ENCODE results near the gene OSBPL9.
"Not testable (repeated sequence)": the region's sequence is repeated elsewhere in the genome, so short reads cannot be mapped to it uniquely, and the experiment has no call there.

OSBPL9 gene

GRCh38 chr1:51607681-51608095, 9.2 kb upstream of the OSBPL9 start:
- DNase-seq: no peak

- not testable (repeated sequence) for DNase-seq
These were observed 6.8 kb upstream of the OSBPL9 start for GRCh38 chr1:51610104-51610503.

- DNase-seq: no peak
These were observed 6.3 kb upstream of the OSBPL9 start for GRCh38 chr1:51610637-51611036.

DNA sequence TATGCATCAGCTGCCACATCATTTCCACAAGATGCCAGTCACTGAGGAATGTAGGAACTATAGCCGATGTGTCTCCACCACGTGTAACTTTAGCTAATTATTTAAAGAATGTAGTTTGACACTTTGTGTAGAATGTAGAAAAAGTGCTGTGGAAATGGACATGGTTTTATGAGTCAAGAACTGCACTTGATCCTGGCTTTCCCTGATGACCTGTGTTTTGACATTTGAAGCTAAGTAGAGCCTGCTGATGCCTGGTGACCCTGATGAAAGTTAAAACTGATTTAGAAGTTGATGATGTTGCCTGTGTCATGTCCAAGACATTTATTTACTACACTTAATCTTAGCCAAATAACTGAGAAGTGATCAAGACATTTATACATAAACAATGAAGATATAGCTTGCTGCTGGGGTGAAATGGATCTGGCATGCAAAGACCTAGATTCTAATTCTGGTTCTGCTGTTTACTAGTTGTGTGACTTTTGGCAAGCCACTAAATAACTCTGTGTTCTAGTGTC, 4.4 kb upstream of the OSBPL9 start:
- DNase-seq: no peak

DNA sequence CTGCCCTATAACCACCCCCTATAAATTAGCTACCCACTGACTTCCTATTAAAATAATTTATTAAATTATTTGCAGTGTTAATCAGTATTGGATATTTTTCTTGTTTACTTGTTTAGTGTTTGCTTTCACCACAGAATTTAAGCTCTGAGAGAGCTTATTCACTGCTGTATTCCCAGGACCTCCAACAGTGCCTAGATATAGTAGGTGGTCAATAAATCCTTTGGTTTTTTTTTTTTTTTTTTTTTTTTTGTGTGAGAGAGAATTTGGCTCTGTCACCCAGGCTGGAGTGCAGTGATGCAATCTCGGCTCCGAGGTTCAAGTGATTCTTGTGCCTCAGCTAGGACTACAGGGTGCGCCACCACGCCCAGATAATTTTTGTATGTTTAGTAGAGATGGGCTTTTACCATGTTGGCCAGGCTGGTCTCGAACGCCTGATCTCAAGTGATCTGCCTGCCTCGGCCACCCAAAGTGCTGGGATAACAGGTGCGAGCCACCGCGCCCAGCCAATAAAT, 1.1 kb upstream of the OSBPL9 start:
- no peak for DNase-seq

- DNase-seq: no peak
These were observed 402 bp upstream of the OSBPL9 start for GRCh38 chr1:51616490-51616889.

GRCh38 chr1:51618715-51619114, 1.8 kb downstream of the OSBPL9 start:
- DNase-seq: no peak

GRCh38 chr1:51620470-51620869, 3.6 kb downstream of the OSBPL9 start:
- no peak for DNase-seq

- DNase-seq: no peak
These were observed 4.3 kb downstream of the OSBPL9 start for GRCh38 chr1:51621161-51621560.

GRCh38 chr1:51621841-51622454, 5.1 kb downstream of the OSBPL9 start:
- no peak for DNase-seq

GRCh38 chr1:51622455-51622913, 5.6 kb downstream of the OSBPL9 start:
- no peak for DNase-seq

DNA sequence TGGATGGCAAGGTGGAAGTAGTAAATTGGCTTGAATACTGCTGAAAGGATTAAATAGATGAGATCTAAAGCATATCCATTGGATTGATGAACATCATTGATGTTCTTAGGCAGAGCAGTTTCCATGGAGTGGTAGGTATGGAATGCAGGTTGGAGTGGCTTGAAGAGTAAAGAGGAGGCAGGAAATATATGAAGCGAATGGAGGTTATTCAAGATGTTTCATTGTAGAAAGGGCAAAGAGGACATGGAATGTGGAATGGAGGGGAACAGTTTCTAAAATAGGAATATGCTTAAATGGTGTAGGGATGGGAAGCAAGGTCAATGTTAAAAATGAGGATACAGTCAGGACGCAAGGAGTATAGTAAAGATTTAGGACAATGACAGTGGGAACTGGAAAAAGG, 6.1 kb downstream of the OSBPL9 start:
- DNase-seq: no peak

DNA sequence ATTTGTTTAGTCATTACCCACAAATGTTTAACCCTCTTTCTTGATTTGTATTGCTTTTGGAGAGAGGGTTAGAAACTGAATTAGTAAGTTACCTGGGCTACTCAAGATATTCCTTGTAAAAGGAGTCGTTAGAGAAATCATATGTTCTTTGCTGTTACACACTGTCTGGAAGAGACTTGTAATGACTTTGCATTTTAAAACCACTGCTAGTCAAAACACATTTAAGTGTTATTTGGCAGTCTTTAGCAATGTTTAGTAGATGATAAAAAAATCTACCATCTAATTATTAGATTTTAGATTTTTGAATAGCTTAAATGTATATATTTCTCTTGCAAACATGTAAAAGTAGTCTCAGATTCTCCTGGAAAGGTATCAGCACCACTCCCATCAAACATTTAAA, 6.6 kb downstream of the OSBPL9 start:
- DNase-seq: no peak

DNA sequence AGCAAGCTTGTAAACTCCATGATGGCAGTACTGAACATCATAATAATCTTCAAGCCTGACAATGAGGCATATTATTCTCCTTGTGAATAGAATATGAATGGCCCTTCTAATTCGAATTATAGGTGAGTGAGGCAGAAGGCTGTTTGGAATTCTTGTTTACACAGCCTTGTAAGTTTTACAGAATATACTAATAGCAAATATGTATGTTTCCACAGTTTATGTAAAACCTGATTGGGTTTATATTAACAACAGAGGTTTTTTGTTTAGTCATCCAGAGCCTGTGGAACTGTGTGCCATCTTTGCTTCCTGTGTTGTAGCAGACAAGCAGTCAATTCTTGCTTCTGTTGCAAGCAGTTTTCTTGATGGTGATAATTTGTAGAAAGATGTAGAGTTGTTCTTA, 8.0 kb downstream of the OSBPL9 start:
- DNase-seq: no peak

DNA sequence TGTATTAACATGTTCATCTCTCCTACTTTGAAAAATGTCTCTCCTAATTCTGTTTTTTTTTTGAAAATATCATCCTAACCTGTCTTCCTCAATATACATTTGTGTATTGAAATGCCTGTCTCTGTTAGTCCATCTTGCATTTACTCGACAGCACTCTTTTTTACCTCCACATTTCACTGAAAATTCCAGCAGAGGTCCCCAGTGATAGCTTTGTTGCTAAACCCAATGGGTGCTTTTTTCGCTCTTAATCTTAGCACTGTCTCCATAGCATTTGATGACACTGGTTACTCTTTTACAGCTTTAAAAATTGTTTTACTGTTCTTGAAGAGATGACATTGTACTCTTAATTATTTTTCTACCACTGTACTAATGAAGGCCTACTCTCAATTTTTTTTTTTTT, 10.8 kb downstream of the OSBPL9 start:
- DNase-seq: no peak

- DNase-seq: no peak
These were observed 12.1 kb downstream of the OSBPL9 start for GRCh38 chr1:51628715-51629590.

GRCh38 chr1:51629918-51630317, 13.0 kb downstream of the OSBPL9 start:
- DNase-seq: no peak

GRCh38 chr1:51630393-51630792, 13.5 kb downstream of the OSBPL9 start:
- DNase-seq: no peak

DNA sequence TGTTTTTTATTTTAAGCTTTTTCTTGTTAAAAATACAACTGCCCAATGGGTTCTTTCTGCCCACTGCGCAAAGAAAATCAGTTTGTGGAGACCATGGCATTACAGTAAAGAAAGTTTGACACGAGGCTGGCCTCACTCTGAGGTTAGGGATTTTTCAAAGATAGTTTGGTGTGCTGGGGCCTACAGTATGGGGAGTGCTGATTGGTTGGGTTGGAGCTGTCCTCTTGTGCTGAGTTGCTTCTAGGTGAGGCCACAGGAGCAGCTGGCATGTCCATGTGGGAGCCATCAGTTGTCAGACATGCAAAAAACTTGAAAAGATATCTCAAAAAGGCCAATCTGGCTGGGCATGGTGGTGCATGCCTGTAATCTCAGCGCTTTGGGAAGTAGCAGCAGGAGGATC, 14.0 kb downstream of the OSBPL9 start:
- DNase-seq: no peak

GRCh38 chr1:51631747-51632146, 14.9 kb downstream of the OSBPL9 start:
- no peak for DNase-seq

- DNase-seq: no peak
These were observed 17.7 kb downstream of the OSBPL9 start for GRCh38 chr1:51634618-51635017.

DNA sequence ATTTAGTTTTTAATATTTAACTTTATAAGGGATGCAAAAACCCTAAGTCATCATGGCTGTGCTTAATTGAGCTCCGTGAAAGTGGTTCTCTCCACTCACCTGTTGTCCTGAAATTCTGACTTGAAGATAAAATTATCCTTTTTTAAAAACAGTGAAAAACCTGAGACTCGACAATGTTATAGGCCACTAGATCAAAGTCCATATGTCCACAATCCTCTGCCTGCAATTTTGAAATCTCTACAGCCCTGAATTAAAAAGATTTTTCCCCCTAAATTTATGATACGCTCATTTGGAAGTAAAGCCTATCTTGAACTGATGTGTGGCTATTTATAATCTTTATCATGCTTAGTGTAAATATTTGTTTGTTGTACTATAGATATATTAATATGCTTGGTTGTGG, 18.7 kb downstream of the OSBPL9 start:
- DNase-seq: no peak

- DNase-seq: no peak
These were observed 19.3 kb downstream of the OSBPL9 start for GRCh38 chr1:51636191-51636590.

Measured in activated CD4-positive, alpha-beta T cell treated with anti-CD3 and anti-CD28 coated beads, Interleukin-2, amount 50 U/mL, for 4 hours (primary cell).